HG02885 (cell line): ENCODE results near the gene CCT2.

ENCODE experiments used
- ATAC-seq: cut with Tn5 transposase; IDR thresholded peaks from one replicate; pipeline ENCODE4 v1.9.1; 2021; ENCODE audit warnings: mild to moderate bottlenecking; ENCODE audit not compliant: unreplicated experiment, poor library complexity

The CCT2 gene

GRCh38 chr12:69633061-69633460, 47.8 kb downstream of the CCT2 start:
- ATAC-seq: no peak

GRCh38 chr12:69639400-69640016, 54.2 kb downstream of the CCT2 start:
- peak; percentile 95 for ATAC-seq

GRCh38 chr12:69641546-69641945, 56.3 kb downstream of the CCT2 start:
- no peak for ATAC-seq

- no peak for ATAC-seq
Measured at GRCh38 chr12:69642531-69642930, 57.3 kb downstream of the CCT2 start.

GRCh38 chr12:69644511-69644910, 59.3 kb downstream of the CCT2 start:
- no peak for ATAC-seq

GRCh38 chr12:69645031-69645430, 59.8 kb downstream of the CCT2 start:
- no peak for ATAC-seq

GRCh38 chr12:69647178-69647577, 61.9 kb downstream of the CCT2 start:
- no peak for ATAC-seq

GRCh38 chr12:69648476-69648875, 63.2 kb downstream of the CCT2 start:
- ATAC-seq: no peak

- ATAC-seq: no peak
Measured at GRCh38 chr12:69649529-69649928, 64.3 kb downstream of the CCT2 start.
